ENCODE measurements around the gene FRMD7. TPM values are rescaled to one million over a fixed set of nuclear protein-coding genes. Genes with fewer than 3 reads are reported as not detected.
"Not testable (repeated sequence)": the region's sequence is repeated elsewhere in the genome, so short reads cannot be mapped to it uniquely, and the experiment has no call there.

The FRMD7 gene
- total and polyA plus RNA-seq, 5 donors: 0.05 TPM; not detected in 4

GRCh38 chrX:132125906-132126305 lies 1.9 kb downstream of the FRMD7 start:
- no peak for ATAC-seq
- H3K27ac ChIP-seq (ENCODE audit: low read length): no peak overlapping the region
- H3K4me1 ChIP-seq (ENCODE audit: control insufficient read depth, insufficient read depth, low read length): no peaks in the 10 kb centered on the region
- no peaks in the 10 kb centered on the region for H3K9me3 ChIP-seq (ENCODE audit: control insufficient read depth, low read length)
- H3K4me3 ChIP-seq (ENCODE audit: low read length): no peak overlapping the region
- intact Hi-C loops (cut with DNase I): no loop called here
- no peaks in the 10 kb centered on the region for H3K27me3 ChIP-seq (ENCODE audit: control insufficient read depth, insufficient read depth)
- no peak for DNase-seq

GRCh38 chrX:132120913-132121312 lies 6.9 kb downstream of the FRMD7 start:
- no peak overlapping the region for H3K4me3 ChIP-seq (ENCODE audit: low read length)
- no peaks in the 10 kb centered on the region for H3K9me3 ChIP-seq (ENCODE audit: control insufficient read depth, low read length)
- WGBS: 76% methylated on average over 4 of the region's 4 CpGs
- DNase-seq (no peak), ATAC-seq (no peak)
- no peak overlapping the region for H3K27ac ChIP-seq (ENCODE audit: low read length)
- intact Hi-C loops (cut with DNase I): no loop called here
- no peaks in the 10 kb centered on the region for H3K4me1 ChIP-seq (ENCODE audit: control insufficient read depth, insufficient read depth, low read length)
- H3K27me3 ChIP-seq (ENCODE audit: control insufficient read depth, insufficient read depth): no peaks in the 10 kb centered on the region

GRCh38 chrX:132119821-132120515 lies 7.9 kb downstream of the FRMD7 start:
- ATAC-seq (no peak), DNase-seq (no peak)
- H3K27ac ChIP-seq (ENCODE audit: low read length): no peak overlapping the region
- H3K4me3 ChIP-seq (ENCODE audit: low read length): no peak overlapping the region
- WGBS: 67% methylated on average over 12 of the region's 12 CpGs
- H3K4me1 ChIP-seq (ENCODE audit: control insufficient read depth, insufficient read depth, low read length): no peaks in the 10 kb centered on the region
- no peaks in the 10 kb centered on the region for H3K9me3 ChIP-seq (ENCODE audit: control insufficient read depth, low read length)
- H3K27me3 ChIP-seq (ENCODE audit: control insufficient read depth, insufficient read depth): no peaks in the 10 kb centered on the region
- intact Hi-C loops (cut with DNase I): no loop called here

- Histone ChIP-seq H3K4me3 (ENCODE audit: low read length) (no peak overlapping the region), H3K4me1 (ENCODE audit: control insufficient read depth, insufficient read depth, low read length) (no peaks in the 10 kb centered on the region), H3K27ac (ENCODE audit: low read length) (no peak overlapping the region), H3K27me3 (ENCODE audit: control insufficient read depth, insufficient read depth) (no peaks in the 10 kb centered on the region), H3K9me3 (ENCODE audit: control insufficient read depth, low read length) (no peaks in the 10 kb centered on the region)
- ATAC-seq: no peak
- no peak for DNase-seq
- intact Hi-C loops (cut with DNase I): no loop called here
- 61% methylated on average over 3 of the region's 3 CpGs for WGBS
Measured at GRCh38 chrX:132119283-132119682, 8.5 kb downstream of the FRMD7 start.

- H3K27me3 ChIP-seq (ENCODE audit: control insufficient read depth, insufficient read depth): no peaks in the 10 kb centered on the region
Measured at GRCh38 chrX:132118358-132118757, 9.5 kb downstream of the FRMD7 start.

GRCh38 chrX:132115792-132116191 lies 12.0 kb downstream of the FRMD7 start:
- intact Hi-C loops (cut with DNase I): no loop called here
- DNase-seq: no peak
- Histone ChIP-seq H3K27ac (ENCODE audit: low read length) (no peak overlapping the region), H3K27me3 (ENCODE audit: control insufficient read depth, insufficient read depth) (no peaks in the 10 kb centered on the region), H3K4me3 (ENCODE audit: low read length) (no peak overlapping the region), H3K9me3 (ENCODE audit: control insufficient read depth, low read length) (no peaks in the 10 kb centered on the region), H3K4me1 (ENCODE audit: control insufficient read depth, insufficient read depth, low read length) (no peaks in the 10 kb centered on the region)
- WGBS: 81% methylated on average over 5 of the region's 5 CpGs
- ATAC-seq: no peak

More at GRCh38 chrX:132118358-132118757, 9.5 kb downstream of the FRMD7 start:
- intact Hi-C loops (cut with DNase I): no loop called here
- H3K9me3 ChIP-seq (ENCODE audit: control insufficient read depth, low read length): no peaks in the 10 kb centered on the region
- no peak overlapping the region for H3K27ac ChIP-seq (ENCODE audit: low read length)
- no peak for ATAC-seq
- no peak for DNase-seq
- H3K4me3 ChIP-seq (ENCODE audit: low read length): no peak overlapping the region
- H3K4me1 ChIP-seq (ENCODE audit: control insufficient read depth, insufficient read depth, low read length): no peaks in the 10 kb centered on the region
- 99% methylated on average over 4 of the region's 4 CpGs for WGBS

GRCh38 chrX:132114607-132115006 lies 13.2 kb downstream of the FRMD7 start:
- H3K9me3 ChIP-seq (ENCODE audit: control insufficient read depth, low read length): no peaks in the 10 kb centered on the region
- no peaks in the 10 kb centered on the region for H3K27me3 ChIP-seq (ENCODE audit: control insufficient read depth, insufficient read depth)
- DNase-seq (no peak), ATAC-seq (no peak)
- H3K4me3 ChIP-seq (ENCODE audit: low read length): no peak overlapping the region
- no peaks in the 10 kb centered on the region for H3K4me1 ChIP-seq (ENCODE audit: control insufficient read depth, insufficient read depth, low read length)
- intact Hi-C loops (cut with DNase I): no loop called here
- no peak overlapping the region for H3K27ac ChIP-seq (ENCODE audit: low read length)

GRCh38 chrX:132107291-132107690 lies 20.5 kb downstream of the FRMD7 start:
- no peaks in the 10 kb centered on the region for H3K9me3 ChIP-seq (ENCODE audit: control insufficient read depth, low read length)
- H3K4me1 ChIP-seq (ENCODE audit: control insufficient read depth, insufficient read depth, low read length): no peaks in the 10 kb centered on the region
- H3K27ac ChIP-seq (ENCODE audit: low read length): no peak overlapping the region
- intact Hi-C loops (cut with DNase I): no loop called here
- H3K4me3 ChIP-seq (ENCODE audit: low read length): no peak overlapping the region
- ATAC-seq (no peak), DNase-seq (no peak)
- H3K27me3 ChIP-seq (ENCODE audit: control insufficient read depth, insufficient read depth): no peaks in the 10 kb centered on the region

- DNase-seq (no peak), ATAC-seq (no peak)
- no peak overlapping the region for H3K4me3 ChIP-seq (ENCODE audit: low read length)
- H3K4me1 ChIP-seq (ENCODE audit: control insufficient read depth, insufficient read depth, low read length): no peaks in the 10 kb centered on the region
- H3K9me3 ChIP-seq (ENCODE audit: control insufficient read depth, low read length): no peaks in the 10 kb centered on the region
- no peak overlapping the region for H3K27ac ChIP-seq (ENCODE audit: low read length)
- intact Hi-C loops (cut with DNase I): no loop called here
- 69% methylated on average over 9 of the region's 9 CpGs for WGBS
- no peaks in the 10 kb centered on the region for H3K27me3 ChIP-seq (ENCODE audit: control insufficient read depth, insufficient read depth)
Measured at GRCh38 chrX:132101799-132102198, 26.0 kb downstream of the FRMD7 start.

GRCh38 chrX:132101206-132101605 lies 26.6 kb downstream of the FRMD7 start:
- ATAC-seq: no peak
- no peaks in the 10 kb centered on the region for H3K27me3 ChIP-seq (ENCODE audit: control insufficient read depth, insufficient read depth)
- no peak overlapping the region for H3K27ac ChIP-seq (ENCODE audit: low read length)
- H3K4me3 ChIP-seq (ENCODE audit: low read length): no peak overlapping the region
- WGBS: 83% methylated on average over 4 of the region's 4 CpGs
- no peaks in the 10 kb centered on the region for H3K4me1 ChIP-seq (ENCODE audit: control insufficient read depth, insufficient read depth, low read length)
- no peaks in the 10 kb centered on the region for H3K9me3 ChIP-seq (ENCODE audit: control insufficient read depth, low read length)
- DNase-seq: no peak
- intact Hi-C loops (cut with DNase I): no loop called here

- not testable (repeated sequence) for ATAC-seq; DNase-seq; H3K27ac ChIP-seq (ENCODE audit: low read length); H3K9me3 ChIP-seq (ENCODE audit: control insufficient read depth, low read length); H3K4me3 ChIP-seq (ENCODE audit: low read length); H3K27me3 ChIP-seq (ENCODE audit: control insufficient read depth, insufficient read depth); H3K4me1 ChIP-seq (ENCODE audit: control insufficient read depth, insufficient read depth, low read length)
- WGBS: 76% methylated on average over 4 of the region's 4 CpGs
- intact Hi-C loops (cut with DNase I): loop anchor here in 1 of 4 donors (10.0 kb wide), 1 partner anchor 116 kb away; the partner anchor contains the start of gene RAP2C
Measured at GRCh38 chrX:132098704-132099103, 29.1 kb downstream of the FRMD7 start.

- H3K27me3 ChIP-seq (ENCODE audit: control insufficient read depth, insufficient read depth): no peaks in the 10 kb centered on the region
- intact Hi-C loops (cut with DNase I): loop anchor here in 1 of 4 donors (10.0 kb wide), 1 partner anchor 121 kb away; the partner anchor contains the start of gene RAP2C
- 58% methylated on average over 2 of the region's 2 CpGs for WGBS
- no peak overlapping the region for H3K4me3 ChIP-seq (ENCODE audit: low read length)
- no peak overlapping the region for H3K27ac ChIP-seq (ENCODE audit: low read length)
- no peak for DNase-seq
- no peak for ATAC-seq
- H3K9me3 ChIP-seq (ENCODE audit: control insufficient read depth, low read length): no peaks in the 10 kb centered on the region
- H3K4me1 ChIP-seq (ENCODE audit: control insufficient read depth, insufficient read depth, low read length): no peaks in the 10 kb centered on the region
Measured at GRCh38 chrX:132094164-132094563, 33.7 kb downstream of the FRMD7 start.
